ENCODE results near the gene ZNF503.

Gene ZNF503

GRCh38 chr10:75352650-75353049, 48.9 kb downstream of the ZNF503 start:
- DNase-seq (ENCODE audit: low read depth) = no peak

DNA sequence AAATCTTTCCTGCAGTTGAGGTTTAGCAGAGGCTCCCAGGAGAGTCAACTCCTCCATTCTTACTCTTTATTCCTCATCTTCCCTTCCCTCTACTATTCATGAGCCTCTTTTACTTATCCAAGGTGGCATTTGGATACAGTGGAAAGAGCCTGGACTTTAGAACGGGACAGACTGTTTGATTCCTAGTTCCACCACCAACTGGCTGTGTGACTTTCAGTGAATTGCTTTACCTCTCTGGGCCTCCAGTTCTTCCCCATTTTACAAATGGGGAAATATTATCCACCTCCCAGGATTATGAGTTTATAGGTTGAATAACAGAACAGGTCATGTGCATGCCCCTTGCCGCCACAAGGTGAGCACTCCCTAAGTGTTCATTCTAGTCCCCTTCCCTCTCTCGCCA, 49.9 kb downstream of the ZNF503 start:
- DNase-seq (ENCODE audit: low read depth) = no peak

DNA sequence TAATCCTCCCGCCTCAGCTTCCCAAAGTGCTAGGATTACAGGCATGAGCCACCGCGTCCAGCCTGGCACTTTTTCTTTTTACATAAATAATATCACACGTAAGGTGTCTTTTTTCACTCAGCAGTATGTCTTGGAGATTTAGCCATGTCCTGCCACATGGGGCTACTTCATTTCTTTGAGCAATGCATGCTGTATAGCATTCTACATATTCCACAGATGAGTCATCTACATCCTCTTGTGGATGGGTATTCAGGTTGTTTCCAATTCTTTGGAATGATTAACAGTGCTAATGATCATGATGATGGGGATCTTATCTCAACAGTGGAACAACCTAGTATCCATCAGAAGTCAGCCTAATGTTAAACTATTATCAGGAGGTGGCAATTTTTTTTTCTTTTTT, 50.8 kb downstream of the ZNF503 start:
- no peak for DNase-seq (ENCODE audit: low read depth)
